GM23338 (cell line): ENCODE data around the gene GALNT14. TPM values are rescaled to one million over a fixed set of nuclear protein-coding genes. Genes with fewer than 3 reads are reported as not detected.

ENCODE experiments used
- ATAC-seq: fragments of 200-7000 bp; cut with Tn5 transposase; 3 replicates; pipeline ENCODE4 v1.9.1; 2020
- DNase-seq: peaks from one replicate; pipeline ENCODE4 v3.0.0-alpha.2; 2015; ENCODE audit warnings: low spot score
- H2AFZ ChIP-seq: fragments of 200-600 bp; sonication (generic); 2 replicates; pipeline ENCODE4 v1.8.0; 2016; ENCODE audit warnings: antibody characterized with exemption, mild to moderate bottlenecking, moderate library complexity
- H3F3A ChIP-seq: fragments of 200-600 bp; sonication (generic); replicated peaks from 2 replicates; pipeline ENCODE4 v1.8.0; 2017; ENCODE audit warnings: antibody characterized with exemption, mixed run types, low read depth
- H3K27ac ChIP-seq: fragments of 200-600 bp; sonication (generic); 2 replicates; pipeline ENCODE4 v1.6.1; 2016; ENCODE audit warnings: low read depth
- H3K27me3 ChIP-seq: fragments of 200-600 bp; sonication (generic); 2 replicates; pipeline ENCODE4 v1.8.0; 2016; ENCODE audit warnings: mild to moderate bottlenecking, mixed run types, moderate library complexity; ENCODE audit not compliant: insufficient read depth
- H3K36me3 ChIP-seq: fragments of 200-600 bp; sonication (generic); 2 replicates; pipeline ENCODE4 v1.8.0; 2016; ENCODE audit warnings: mild to moderate bottlenecking; ENCODE audit not compliant: insufficient read depth
- H3K4me1 ChIP-seq: fragments of 200-600 bp; sonication (generic); 2 replicates; pipeline ENCODE4 v1.8.0; 2016; ENCODE audit warnings: mild to moderate bottlenecking, moderate library complexity; ENCODE audit not compliant: insufficient read depth
- H3K4me2 ChIP-seq: fragments of 200-600 bp; sonication (generic); 2 replicates; pipeline ENCODE4 v1.7.1; 2017; ENCODE audit warnings: mixed run types
- H3K4me3 ChIP-seq: fragments of 200-600 bp; sonication (generic); 2 replicates; pipeline ENCODE4 v1.6.1; 2016; ENCODE audit warnings: mixed run types
- H3K79me2 ChIP-seq: fragments of 200-600 bp; sonication (generic); replicated peaks from 2 replicates; pipeline ENCODE4 v1.8.0; 2017; ENCODE audit warnings: mild to moderate bottlenecking; ENCODE audit not compliant: insufficient read depth
- H3K9me2 ChIP-seq: fragments of 200-600 bp; sonication (generic); 2 replicates; pipeline ENCODE4 v1.8.0; 2017; ENCODE audit not compliant: insufficient read depth
- H4K20me1 ChIP-seq: fragments of 200-600 bp; sonication (generic); replicated peaks from 2 replicates; pipeline ENCODE4 v1.8.0; 2017; ENCODE audit warnings: mild to moderate bottlenecking; ENCODE audit not compliant: insufficient read depth
- H3K27ac Mint-ChIP-seq: 2 replicates; pipeline ENCODE4 v1.8.0; 2020; ENCODE audit warnings: inconsistent platforms, mild to moderate bottlenecking, moderate library complexity, mixed read lengths
- H3K27me3 Mint-ChIP-seq: 3 replicates; pipeline ENCODE4 v1.8.0; 2022; ENCODE audit warnings: low read depth, mild to moderate bottlenecking, moderate library complexity, mixed read lengths, inconsistent platforms; ENCODE audit not compliant: insufficient read depth, poor library complexity
- H3K36me3 Mint-ChIP-seq: 3 replicates; pipeline ENCODE4 v1.8.0; 2021; ENCODE audit warnings: low read depth, mild to moderate bottlenecking, inconsistent platforms, moderate library complexity, mixed read lengths
- H3K4me1 Mint-ChIP-seq: 3 replicates; pipeline ENCODE4 v1.8.0; 2020; ENCODE audit warnings: mild to moderate bottlenecking, inconsistent platforms, mixed read lengths
- H3K4me3 Mint-ChIP-seq: 3 replicates; pipeline ENCODE4 v1.8.0; 2021; ENCODE audit warnings: moderate library complexity, mild to moderate bottlenecking, inconsistent platforms, mixed read lengths
- H3K9me3 Mint-ChIP-seq: 3 replicates; pipeline ENCODE4 v1.8.0; 2020; ENCODE audit warnings: moderate library complexity, mild to moderate bottlenecking, inconsistent platforms, mixed read lengths
- CREB1 ChIP-seq: fragments of 250-450 bp; sonication (Bioruptor Pico); IDR thresholded peaks from 2 replicates; pipeline ENCODE4 v1.5.0; 2020; ENCODE audit warnings: low read depth, mild to moderate bottlenecking, moderate library complexity
- CTCF ChIP-seq, 2 experiments: fragments of 200-600 bp in 1 of 2; sonication (generic) in 1 of 2; conservative IDR thresholded peaks; 2 replicates each; pipeline versions ENCODE4 v1.5.1 to v1.6.1; 2016 to 2017; ENCODE audit warnings: antibody characterized with exemption in 2 of 2, low read depth in 2 of 2, mild to moderate bottlenecking in 2 of 2, moderate library complexity in 1 of 2
- EZH2 ChIP-seq: fragments of 200-600 bp; sonication (generic); IDR thresholded peaks from one replicate; pipeline ENCODE4 v1.8.0; 2017; ENCODE audit warnings: antibody characterized with exemption, mild to moderate bottlenecking, low read depth; ENCODE audit not compliant: unreplicated experiment
- EZH2phosphoT487 ChIP-seq: fragments of 200-600 bp; sonication (generic); IDR thresholded peaks from one replicate; pipeline ENCODE4 v1.8.1; 2018; ENCODE audit warnings: antibody characterized with exemption; ENCODE audit not compliant: unreplicated experiment
- JUNB ChIP-seq: IDR thresholded peaks from one replicate; pipeline ENCODE4 v1.6.1; 2016; ENCODE audit warnings: antibody characterized with exemption; ENCODE audit not compliant: unreplicated experiment
- NANOG ChIP-seq: IDR thresholded peaks from 2 replicates; pipeline ENCODE4 v1.6.1; 2016; ENCODE audit warnings: antibody characterized with exemption, borderline replicate concordance
- POLR2AphosphoS5 ChIP-seq: IDR thresholded peaks from 2 replicates; pipeline ENCODE4 v1.6.1; 2016; ENCODE audit warnings: antibody characterized with exemption, low read depth
- STAT1 ChIP-seq: IDR thresholded peaks from one replicate; pipeline ENCODE4 v1.6.1; 2016; ENCODE audit warnings: antibody characterized with exemption; ENCODE audit not compliant: unreplicated experiment
- ZNF114 ChIP-seq: fragments of 250-450 bp; sonication (Bioruptor Pico); IDR thresholded peaks from 2 replicates; pipeline ENCODE4 v1.5.0; 2020; ENCODE audit warnings: mild to moderate bottlenecking, moderate library complexity
- ZNF331 ChIP-seq: fragments of 250-450 bp; sonication (Bioruptor Pico); IDR thresholded peaks from 2 replicates; pipeline ENCODE4 v1.5.0; 2020; ENCODE audit warnings: low read depth, mild to moderate bottlenecking, moderate library complexity
- polyA plus RNA-seq: library from polyadenylated mRNA; unstranded; fragments of >200 nt; fragmentation: Nextera tagmentation; extraction: Ambion mirVana; gene quantifications from 2 replicates; pipeline ENCODE4 v1.2.1, GENCODE V29; 2016
- total RNA-seq: library from RNA; depleted of rRNA; stranded (reverse); fragments of >200 nt; shearing (Covaris generic); gene quantifications from 2 replicates; pipeline ENCODE4 v1.2.3, GENCODE V29; 2014
- TF ChIP-seq, protein P1 (sequence below): IDR thresholded peaks from one replicate; pipeline ENCODE4 v1.6.1; 2018; ENCODE audit warnings: antibody characterized with exemption; ENCODE audit not compliant: unreplicated experiment

The GALNT14 gene
- total and polyA plus RNA-seq, 2 experiments from 2014 or later = 5.4 to 7.7 TPM

DNA sequence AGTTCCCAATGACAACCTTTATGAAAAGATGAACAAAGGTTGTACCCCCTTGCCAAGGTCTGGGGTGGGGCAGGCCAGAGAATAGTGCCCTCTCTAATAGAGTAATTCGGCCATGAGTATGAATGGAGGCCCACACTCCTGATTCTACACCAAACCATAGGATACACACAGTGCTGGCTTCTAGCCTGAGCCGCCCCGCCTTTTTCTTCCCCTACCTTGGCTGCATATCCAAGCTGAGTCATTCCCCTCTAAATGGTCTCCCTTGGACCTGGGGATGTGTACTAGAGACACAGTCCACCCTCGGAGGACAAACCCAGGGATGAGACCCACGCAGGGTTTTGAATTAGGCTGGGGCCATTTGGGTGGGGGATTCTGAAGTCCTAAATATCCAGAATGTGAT is 223.8 kb downstream of the GALNT14 start (continued):
- no peak for TF ChIP-seq CTCF (conservative IDR thresholded peaks at IDR 0.05; ENCODE audit: low read depth in 2 of 2)

DNA sequence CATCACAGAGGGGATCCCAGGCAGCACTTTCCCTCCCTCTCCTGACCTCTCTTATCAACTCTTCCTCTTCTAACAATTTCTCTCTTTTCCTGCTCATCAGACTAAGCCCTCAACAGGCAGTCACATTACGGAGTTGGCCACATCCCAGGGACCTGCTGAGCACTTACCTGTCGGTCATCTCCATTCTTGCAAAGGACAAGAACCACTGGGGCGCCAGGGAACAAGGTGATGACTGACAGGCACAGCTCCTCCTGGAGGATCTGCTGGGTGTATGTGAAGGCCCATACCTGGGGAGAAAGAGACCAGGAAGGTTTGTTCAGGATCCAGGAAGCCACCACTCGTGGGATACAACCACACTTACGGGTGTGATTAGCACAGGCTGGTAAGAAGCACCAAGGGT is 226.2 kb downstream of the GALNT14 start:
- no peaks in the 10 kb centered on the region for H3K27me3 ChIP-seq
- TF ChIP-seq EZH2 (no peak), CTCF (conservative IDR thresholded peaks at IDR 0.05; ENCODE audit: low read depth in 2 of 2) (no peak), JUNB (no peak)
- H3K4me3 Mint-ChIP-seq = no peak overlapping the region

GRCh38 chr2:30911327-30911726 is 226.9 kb downstream of the GALNT14 start:
- Histone ChIP-seq H3K27ac (no peak overlapping the region), H4K20me1 (no peaks in the 10 kb centered on the region), H3K36me3 (no peaks in the 10 kb centered on the region), H2AFZ (no peak overlapping the region), H3K4me3 (no peak overlapping the region), H3K79me2 (no peaks in the 10 kb centered on the region), H3K9me2 (0 out of 2 replicates have a peak, but pooled peaks cover 4% of the 10 kb centered on the region), H3K4me2 (no peak overlapping the region), H3K4me1 (no peaks in the 10 kb centered on the region), H3F3A (no peaks in the 10 kb centered on the region), H3K27me3 (no peaks in the 10 kb centered on the region)
- ATAC-seq (no peak), DNase-seq (no peak)
- peaks cover 6% of the 10 kb centered on the region; the same call in 1 of the 3 replicates for H3K9me3 Mint-ChIP-seq
- H3K4me1 Mint-ChIP-seq = peaks cover 4% of the 10 kb centered on the region
- TF ChIP-seq EZH2 (no peak), POLR2AphosphoS5 (no peak), CTCF (conservative IDR thresholded peaks at IDR 0.05; ENCODE audit: low read depth in 2 of 2) (no peak), ZNF331 (CRISPR knock-in tag) (no peak), JUNB (no peak), EZH2phosphoT487 (no peak), ZNF114 (CRISPR knock-in tag) (no peak), CREB1 (CRISPR knock-in tag) (no peak), STAT1 (no peak), NANOG (no peak)
- TF ChIP-seq, protein P1, sequence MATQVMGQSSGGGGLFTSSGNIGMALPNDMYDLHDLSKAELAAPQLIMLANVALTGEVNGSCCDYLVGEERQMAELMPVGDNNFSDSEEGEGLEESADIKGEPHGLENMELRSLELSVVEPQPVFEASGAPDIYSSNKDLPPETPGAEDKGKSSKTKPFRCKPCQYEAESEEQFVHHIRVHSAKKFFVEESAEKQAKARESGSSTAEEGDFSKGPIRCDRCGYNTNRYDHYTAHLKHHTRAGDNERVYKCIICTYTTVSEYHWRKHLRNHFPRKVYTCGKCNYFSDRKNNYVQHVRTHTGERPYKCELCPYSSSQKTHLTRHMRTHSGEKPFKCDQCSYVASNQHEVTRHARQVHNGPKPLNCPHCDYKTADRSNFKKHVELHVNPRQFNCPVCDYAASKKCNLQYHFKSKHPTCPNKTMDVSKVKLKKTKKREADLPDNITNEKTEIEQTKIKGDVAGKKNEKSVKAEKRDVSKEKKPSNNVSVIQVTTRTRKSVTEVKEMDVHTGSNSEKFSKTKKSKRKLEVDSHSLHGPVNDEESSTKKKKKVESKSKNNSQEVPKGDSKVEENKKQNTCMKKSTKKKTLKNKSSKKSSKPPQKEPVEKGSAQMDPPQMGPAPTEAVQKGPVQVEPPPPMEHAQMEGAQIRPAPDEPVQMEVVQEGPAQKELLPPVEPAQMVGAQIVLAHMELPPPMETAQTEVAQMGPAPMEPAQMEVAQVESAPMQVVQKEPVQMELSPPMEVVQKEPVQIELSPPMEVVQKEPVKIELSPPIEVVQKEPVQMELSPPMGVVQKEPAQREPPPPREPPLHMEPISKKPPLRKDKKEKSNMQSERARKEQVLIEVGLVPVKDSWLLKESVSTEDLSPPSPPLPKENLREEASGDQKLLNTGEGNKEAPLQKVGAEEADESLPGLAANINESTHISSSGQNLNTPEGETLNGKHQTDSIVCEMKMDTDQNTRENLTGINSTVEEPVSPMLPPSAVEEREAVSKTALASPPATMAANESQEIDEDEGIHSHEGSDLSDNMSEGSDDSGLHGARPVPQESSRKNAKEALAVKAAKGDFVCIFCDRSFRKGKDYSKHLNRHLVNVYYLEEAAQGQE = no peak
- H3K27me3 Mint-ChIP-seq = peaks cover 4% of the 10 kb centered on the region
- no peak overlapping the region for H3K4me3 Mint-ChIP-seq
- H3K36me3 Mint-ChIP-seq = peaks cover 24% of the 10 kb centered on the region
- no peak overlapping the region for H3K27ac Mint-ChIP-seq

More for the DNA sequence above, 226.2 kb downstream of the GALNT14 start:
- H3K36me3 Mint-ChIP-seq = peaks cover 21% of the 10 kb centered on the region
- peaks cover 4% of the 10 kb centered on the region for H3K4me1 Mint-ChIP-seq
- DNase-seq = no peak
- Histone ChIP-seq H3K4me1 (no peaks in the 10 kb centered on the region), H3F3A (no peaks in the 10 kb centered on the region), H3K27ac (no peak overlapping the region), H3K36me3 (no peaks in the 10 kb centered on the region), H4K20me1 (no peaks in the 10 kb centered on the region), H3K4me3 (no peak overlapping the region), H3K9me2 (0 out of 2 replicates have a peak, but pooled peaks cover 4% of the 10 kb centered on the region), H3K79me2 (no peaks in the 10 kb centered on the region), H3K4me2 (no peak overlapping the region), H2AFZ (no peak overlapping the region)
- 0 out of 3 replicates have a peak, but pooled peaks cover 2% of the 10 kb centered on the region for H3K9me3 Mint-ChIP-seq
- H3K27me3 Mint-ChIP-seq = peaks cover 4% of the 10 kb centered on the region
- ATAC-seq = no peak
- no peak overlapping the region for H3K27ac Mint-ChIP-seq
